HepG2 (cell line): Measurements from ENCODE around the gene SLFN12L. TPM values are rescaled to one million over a fixed set of nuclear protein-coding genes. Genes with fewer than 3 reads are reported as not detected.

Experiments
- ATAC-seq: fragments of 200-7000 bp; cut with Tn5 transposase; 3 replicates; pipeline ENCODE4 v1.9.1; 2020; ENCODE audit warnings: mild to moderate bottlenecking, moderate library complexity
- BruUV-seq: library from RNA; stranded (reverse); fragments of 400-500 nt; replicated peaks from 2 replicates; lab custom pipeline; 2021; lab: Mats Ljungman, UMichigan
- CTCF ChIA-PET: fragments of 300-600 bp; formaldehyde crosslinking; extraction: SDS; loops from one replicate; lab custom pipeline; 2021; ENCODE audit warnings: low total read pairs, inconsistent platforms, low intra/inter-chr PET ratio; lab: Yijun Ruan, JAX
- POLR2A ChIA-PET: fragments of 350-600 bp; sonication (Branson Sonifier 250); formaldehyde crosslinking; loops from one replicate; lab custom pipeline; 2020; ENCODE audit warnings: antibody characterized with exemption, inconsistent platforms; lab: Yijun Ruan, JAX
- DNase-seq: peaks from one replicate; pipeline ENCODE4 v3.0.0-alpha.2; 2015; ENCODE audit warnings: low spot score
- FAIRE-seq: peaks from 3 replicates; lab custom pipeline; 2011; peaks lifted over from hg19 to GRCh38; lab: Jason Lieb, UNC
- H2AFZ ChIP-seq: one replicate; pipeline ENCODE4 v1.6.1; 2011; ENCODE audit warnings: low read length, inconsistent platforms
- H3K27ac ChIP-seq: fragments of 300-600 bp; 3 replicates; pipeline ENCODE4 v1.8.0; 2011; ENCODE audit warnings: mixed run types, mild to moderate bottlenecking, mixed read lengths, low read length, inconsistent platforms; ENCODE audit not compliant: insufficient read depth; ENCODE audit errors: extremely low read length
- H3K27me3 ChIP-seq, 2 experiments: fragments of 200-600 bp in 1 of 2; 2 replicates in 1 of 2; 3 replicates in 1 of 2; pipeline versions ENCODE4 v1.6.0 to v1.8.0; 2011; ENCODE audit warnings: low read length in 2 of 2, mild to moderate bottlenecking in 2 of 2, moderate library complexity in 2 of 2, inconsistent platforms in 1 of 2; ENCODE audit not compliant: insufficient read depth in 2 of 2, control insufficient read depth in 1 of 2
- H3K36me3 ChIP-seq, 2 experiments: fragments of 200-600 bp in 1 of 2; replicated peaks in 1 of 2; 2 replicates in 1 of 2; 3 replicates in 1 of 2; pipeline versions ENCODE4 v1.5.1 to v1.8.0; 2011; ENCODE audit warnings: low read length in 2 of 2, inconsistent platforms in 1 of 2; ENCODE audit not compliant: insufficient read depth in 2 of 2, control insufficient read depth in 1 of 2
- H3K4me1 ChIP-seq: 2 replicates; pipeline ENCODE4 v1.5.1; 2012; ENCODE audit warnings: low read length, inconsistent platforms; ENCODE audit not compliant: insufficient read depth
- H3K4me2 ChIP-seq: 2 replicates; pipeline ENCODE4 v1.6.0; 2011; ENCODE audit warnings: low read depth, low read length, inconsistent platforms
- H3K4me3 ChIP-seq, 3 experiments: fragments of 200-600 bp in 1 of 3; sonication (generic), shearing (Covaris generic) in 1 of 3; replicated peaks in 1 of 3; 2 replicates each; pipeline ENCODE4 v1.5.1; 2011 to 2016; ENCODE audit warnings: low read length in 3 of 3, inconsistent platforms in 2 of 3, low read depth in 2 of 3, mild to moderate bottlenecking in 2 of 3, control low read depth in 1 of 3, mixed read lengths in 1 of 3; ENCODE audit not compliant: insufficient read depth in 1 of 3
- H3K79me2 ChIP-seq: one replicate; pipeline ENCODE4 v1.6.1; 2011; ENCODE audit warnings: low read length, inconsistent platforms; ENCODE audit not compliant: insufficient read depth
- H3K9ac ChIP-seq: 2 replicates; pipeline ENCODE4 v1.6.0; 2011; ENCODE audit warnings: mild to moderate bottlenecking, low read depth, low read length, inconsistent platforms; ENCODE audit not compliant: insufficient read depth
- H3K9me3 ChIP-seq: 2 replicates; pipeline ENCODE4 v1.5.1; 2012; ENCODE audit warnings: mild to moderate bottlenecking, low read length
- H4K20me1 ChIP-seq: 2 replicates; pipeline ENCODE4 v1.6.0; 2011; ENCODE audit warnings: inconsistent platforms, mild to moderate bottlenecking, low read length, moderate library complexity; ENCODE audit not compliant: insufficient read depth
- ATF5 ChIP-seq: sonication (generic); formaldehyde crosslinking; IDR thresholded peaks from 2 replicates; pipeline ENCODE4 v1.4.0; 2020; ENCODE audit warnings: mild to moderate bottlenecking, low read depth, missing genetic modification reagents
- CREB3 ChIP-seq: sonication (generic); formaldehyde crosslinking; IDR thresholded peaks from 2 replicates; pipeline ENCODE4 v1.5.0; 2020; ENCODE audit warnings: missing genetic modification reagents
- GRHL1 ChIP-seq: sonication (generic); formaldehyde crosslinking; conservative IDR thresholded peaks from 2 replicates; pipeline ENCODE4 v1.8.0; 2022; ENCODE audit warnings: missing genetic modification reagents
- KDM6A ChIP-seq: IDR thresholded peaks from 2 replicates; pipeline ENCODE4 v1.6.1; 2016; ENCODE audit warnings: low read depth
- PCBP2 ChIP-seq: fragments of 200-400 bp; formaldehyde crosslinking; optimal IDR thresholded peaks from 2 replicates; pipeline ENCODE3; 2018; ENCODE audit warnings: low read length, low read depth; ENCODE audit not compliant: poor library complexity, severe bottlenecking
- RBM39 ChIP-seq: fragments of 200-400 bp; formaldehyde crosslinking; IDR thresholded peaks from one replicate; pipeline ENCODE4 v1.6.1; 2018; ENCODE audit warnings: antibody characterized with exemption, mild to moderate bottlenecking, low read depth, low read length; ENCODE audit not compliant: poor library complexity, severe bottlenecking
- ZNF451 ChIP-seq: sonication (generic); formaldehyde crosslinking; IDR thresholded peaks from 2 replicates; pipeline ENCODE4 v1.5.0; 2020; ENCODE audit warnings: mild to moderate bottlenecking, missing genetic modification reagents
- WGBS: methylation state at CpG from one replicate; pipeline ENCODE4 v1.1.6; 2017; ENCODE audit warnings: low lambda C conversion rate; 5-methylcytosine and 5-hydroxymethylcytosine counted together
- in situ Hi-C: cut with HindIII; loops from 2 replicates; pipeline ENCODE4 v1.10.0; 2017; ENCODE audit warnings: low pct_unique_long_range_greater_than_20kb; ENCODE audit not compliant: extremely low pct_ligation_motif_present
- intact Hi-C: fragments of 100-400 bp; cut with micrococcal nuclease; formaldehyde crosslinking; loops from one replicate; pipeline ENCODE4 v1.10.0; 2022; ENCODE audit not compliant: unreplicated experiment
- polyA plus RNA-seq, 8 experiments: library from polyadenylated mRNA; depleted of rRNA in 3 of 8; stranded (reverse) in 7 of 8; unstranded in 1 of 8; fragments of >200 nt; fragmentation: Illumina TruSeq in 4 of 8; extraction: Trizol in 4 of 8; gene quantifications; 2 replicates each; pipeline versions ENCODE4 v1.2.1 to v1.2.3, GENCODE V29; 2011 to 2016; ENCODE audit warnings: low read depth in 4 of 8, missing spikeins in 1 of 8, mixed read lengths in 1 of 8; ENCODE audit not compliant: insufficient read depth in 1 of 8
- total RNA-seq, 5 experiments: library from RNA; depleted of rRNA; stranded (reverse); fragments of >200 nt; fragmentation: Illumina TruSeq; extraction: Trizol; gene quantifications; 2 replicates each; pipeline ENCODE4 v1.2.3, GENCODE V29; 2016; ENCODE audit warnings: low read depth in 1 of 5

SLFN12L gene
- total and polyA plus RNA-seq, 2 of the 13 experiments (the other 11 are each of a cell fraction or from before 2014, with no cell fraction given) = not detected

GRCh38 chr17:35486920-35487732, 50.4 kb downstream of the SLFN12L start (continued):
- TF ChIP-seq ATF5 = no peak

GRCh38 chr17:35479271-35479670, 58.2 kb downstream of the SLFN12L start:
- H3K4me3 ChIP-seq = no peak overlapping the region
- TF ChIP-seq ZNF451 (no peak), CREB3 (CRISPR knock-in tag) (no peak), RBM39 (no peak), KDM6A (CRISPR knock-in tag) (no peak), GRHL1 (CRISPR knock-in tag) (no peak), PCBP2 (no peak)
- TF ChIP-seq, all 625 proteins: peak for 0
- intact Hi-C loops (no loop called here), in situ Hi-C loops (no loop called here)
- CTCF ChIA-PET = no interaction called here
- no peaks in the 10 kb centered on the region for H3K9me3 ChIP-seq
- H3K36me3 ChIP-seq = no peaks in the 10 kb centered on the region
- no peaks in the 10 kb centered on the region for H3K79me2 ChIP-seq
- no TSS peak for BruUV-seq
- DNase-seq (no peak), FAIRE-seq (no peak), ATAC-seq (no peak)
- no peaks in the 10 kb centered on the region for H3K4me1 ChIP-seq
- peaks cover 0 to 4% of the 10 kb centered on the region in 2 experiments; a peak in 2 of 5 replicates for H3K27me3 ChIP-seq
- POLR2A ChIA-PET = no interaction called here
- H3K27ac ChIP-seq = no peak overlapping the region
- no peak overlapping the region for H2AFZ ChIP-seq
- H3K4me2 ChIP-seq = no peak overlapping the region
- H4K20me1 ChIP-seq = no peaks in the 10 kb centered on the region
- under 1% methylated on average over 5 of the region's 5 CpGs for WGBS
- no peak overlapping the region for H3K9ac ChIP-seq
